Measurements from ENCODE around the gene MYLIP. TPM values are rescaled to one million over a fixed set of nuclear protein-coding genes. Genes with fewer than 3 reads are reported as not detected.
"Not testable (repeated sequence)": the region's sequence is repeated elsewhere in the genome, so short reads cannot be mapped to it uniquely, and the experiment has no call there.

MYLIP gene
- total RNA-seq, 2 donors from 2014 or later: 191 to 229 TPM

DNA sequence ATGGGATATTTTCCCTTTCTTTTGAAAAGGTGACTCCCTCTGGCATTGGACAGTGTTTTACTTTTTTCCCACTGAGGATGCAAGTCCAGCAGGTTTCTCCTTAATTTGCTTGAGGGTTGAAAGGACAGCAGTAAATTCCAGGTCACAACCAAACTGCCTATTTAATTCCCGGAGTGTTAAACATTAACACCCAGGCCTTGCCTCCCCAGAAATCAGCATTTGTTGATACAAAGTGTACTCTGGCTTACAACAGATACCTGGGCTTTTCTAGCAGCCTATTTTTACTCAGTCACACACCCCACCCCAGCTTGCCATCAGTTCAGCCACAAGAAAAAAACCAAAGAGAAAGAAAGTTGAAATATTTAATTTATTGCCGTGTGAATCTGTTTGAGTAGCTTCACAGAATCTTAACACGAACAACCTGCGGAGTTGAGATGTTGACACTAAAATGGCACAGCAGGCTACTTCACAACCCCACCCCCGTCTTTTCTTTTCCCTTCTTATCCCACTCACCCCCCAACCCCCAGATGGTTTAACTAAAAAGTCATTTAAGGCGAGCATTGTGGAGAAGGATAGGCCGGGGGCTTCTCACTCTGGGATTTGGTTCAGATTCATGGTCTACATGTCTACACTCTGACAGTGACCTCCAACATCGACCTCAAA, 45.7 kb downstream of the MYLIP start:
- DNase-seq: no peak
- ATAC-seq: no peak
- Mint-ChIP-seq H3K4me1 (peaks cover 4% of the 10 kb centered on the region), H3K27ac (no peak overlapping the region), H3K27me3 (peaks cover 18% of the 10 kb centered on the region), H3K4me3 (no peak overlapping the region), H3K36me3 (ENCODE audit: low read depth) (no peaks in the 10 kb centered on the region)
- no peaks in the 10 kb centered on the region for H3K9me3 ChIP-seq (ENCODE audit: control insufficient read depth, low read length, poor library complexity, severe bottlenecking)

DNA sequence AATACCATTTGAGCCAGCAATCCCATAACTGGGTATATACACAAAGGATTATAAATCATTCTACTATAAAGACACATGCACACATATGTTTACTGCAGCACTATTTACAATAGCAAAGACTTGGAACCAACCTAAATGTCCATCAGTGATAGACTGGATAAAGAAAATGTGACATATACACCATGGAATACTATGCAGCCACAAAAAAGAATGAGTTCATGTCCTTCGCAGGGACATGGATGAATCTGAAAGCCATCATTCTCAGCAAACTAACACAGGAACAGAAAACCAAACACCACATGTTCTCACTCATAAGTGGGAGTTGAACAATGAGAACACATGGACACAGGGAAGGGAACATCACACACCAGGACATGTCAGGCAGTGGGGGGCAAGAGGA, 47.7 kb downstream of the MYLIP start:
- not testable (repeated sequence) for ATAC-seq; H3K9me3 ChIP-seq (ENCODE audit: control insufficient read depth, low read length, poor library complexity, severe bottlenecking); H3K27ac Mint-ChIP-seq; DNase-seq; H3K4me3 Mint-ChIP-seq; H3K4me1 Mint-ChIP-seq; H3K36me3 Mint-ChIP-seq (ENCODE audit: low read depth); H3K27me3 Mint-ChIP-seq

DNA sequence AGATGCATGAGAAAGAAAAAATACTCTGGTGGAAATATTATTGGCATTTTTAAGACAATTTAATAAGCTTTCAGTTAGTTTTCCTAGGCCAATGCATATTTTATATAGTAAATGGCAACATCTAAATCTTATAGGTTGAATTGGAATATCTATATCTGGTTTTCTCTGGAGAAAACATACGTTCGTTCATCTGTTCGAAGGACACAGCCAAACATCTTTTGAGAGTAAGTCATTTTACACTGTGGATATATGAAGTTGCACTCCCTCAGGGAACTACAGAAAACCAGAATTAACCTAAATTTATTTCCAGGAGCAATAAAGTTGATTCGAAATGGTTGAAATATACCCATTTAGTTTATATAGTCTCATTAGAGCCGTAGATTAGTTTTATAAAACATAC, 49.0 kb downstream of the MYLIP start:
- H3K36me3 Mint-ChIP-seq (ENCODE audit: low read depth): no peaks in the 10 kb centered on the region
- peaks cover 4% of the 10 kb centered on the region for H3K27me3 Mint-ChIP-seq
- H3K9me3 ChIP-seq (ENCODE audit: control insufficient read depth, low read length, poor library complexity, severe bottlenecking): no peaks in the 10 kb centered on the region
- peaks cover 3% of the 10 kb centered on the region for H3K4me1 Mint-ChIP-seq
- DNase-seq: no peak
- no peak overlapping the region for H3K27ac Mint-ChIP-seq
- H3K4me3 Mint-ChIP-seq: no peak overlapping the region
- ATAC-seq: no peak

DNA sequence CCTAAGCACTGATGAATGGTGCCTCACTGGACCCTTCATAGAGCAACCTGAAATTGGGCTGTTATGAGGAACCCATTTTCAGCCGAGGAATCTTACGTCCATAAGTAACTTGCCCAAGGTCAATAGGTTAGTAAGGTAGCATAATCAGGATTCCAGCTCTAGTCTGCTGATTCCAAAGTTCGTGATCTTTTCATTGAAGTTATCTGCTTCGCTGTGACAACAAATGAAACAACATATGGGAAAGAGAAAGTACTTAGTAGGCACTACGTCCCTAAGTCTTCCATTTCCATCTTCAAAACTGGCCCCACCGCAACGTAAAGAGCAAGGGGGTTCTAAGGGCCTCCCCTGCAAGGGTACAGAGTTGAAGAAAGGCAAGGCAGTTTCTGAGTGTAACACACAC, 49.5 kb downstream of the MYLIP start:
- Mint-ChIP-seq H3K36me3 (ENCODE audit: low read depth) (no peaks in the 10 kb centered on the region), H3K4me1 (peaks cover 7% of the 10 kb centered on the region)
- ATAC-seq: no peak

DNA sequence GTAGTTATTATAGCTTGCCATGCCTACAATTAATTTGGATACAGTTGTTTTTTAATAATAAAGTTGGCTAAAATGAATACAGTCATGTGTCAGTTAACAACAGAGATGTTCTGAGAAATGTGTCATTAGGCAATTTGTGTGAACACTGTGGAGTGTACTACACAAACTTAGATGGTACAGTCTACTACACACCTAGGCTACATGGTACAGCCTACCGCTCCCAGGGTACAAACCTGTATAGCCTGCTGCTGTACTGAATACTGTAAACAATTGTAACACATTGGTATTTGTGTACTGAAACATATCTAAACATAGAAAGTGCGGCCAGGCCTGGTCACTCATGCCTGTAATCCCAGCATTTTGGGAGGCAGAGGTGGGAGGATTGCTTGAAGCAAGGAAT, 50.2 kb downstream of the MYLIP start:
- no peak overlapping the region for H3K27ac Mint-ChIP-seq

More for the DNA sequence above, 49.5 kb downstream of the MYLIP start:
- H3K9me3 ChIP-seq (ENCODE audit: control insufficient read depth, low read length, poor library complexity, severe bottlenecking): no peaks in the 10 kb centered on the region
- DNase-seq: no peak
- H3K4me3 Mint-ChIP-seq: no peak overlapping the region
- no peaks in the 10 kb centered on the region for H3K27me3 Mint-ChIP-seq
- no peak overlapping the region for H3K27ac Mint-ChIP-seq

DNA sequence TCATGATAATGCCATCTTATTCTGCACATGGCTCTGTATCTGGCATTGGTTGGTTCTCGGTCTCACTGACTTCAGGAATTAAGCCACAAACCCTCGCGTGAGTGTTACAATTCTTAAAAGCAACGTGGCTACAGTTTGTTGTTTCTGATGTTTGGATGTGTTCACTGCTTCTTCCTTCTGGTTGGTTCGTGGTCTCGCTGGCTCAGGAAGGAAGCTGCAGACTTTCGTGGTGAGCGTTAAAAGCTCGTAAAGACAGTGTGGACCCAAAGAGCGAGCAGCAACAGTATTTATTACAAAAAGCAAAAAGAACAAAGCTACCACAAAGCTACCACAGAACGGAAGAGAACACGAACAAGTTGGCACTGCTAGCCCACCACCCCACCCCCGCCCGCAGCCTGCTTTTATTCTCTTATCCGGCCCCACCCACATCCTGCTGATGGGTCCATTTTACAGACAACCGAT, 51.1 kb downstream of the MYLIP start:
- peaks cover 8% of the 10 kb centered on the region for H3K4me1 Mint-ChIP-seq
- H3K27ac Mint-ChIP-seq: peak overlapping the region; percentile 8
- no peaks in the 10 kb centered on the region for H3K27me3 Mint-ChIP-seq
- peak; percentile 92 for ATAC-seq
- H3K4me3 Mint-ChIP-seq: peak overlapping the region; percentile 13
- H3K9me3 ChIP-seq (ENCODE audit: control insufficient read depth, low read length, poor library complexity, severe bottlenecking): no peaks in the 10 kb centered on the region
- no peaks in the 10 kb centered on the region for H3K36me3 Mint-ChIP-seq (ENCODE audit: low read depth)
- peak in 2 of 3 donors; percentile 21 for DNase-seq

More for the DNA sequence above, 50.2 kb downstream of the MYLIP start:
- Mint-ChIP-seq H3K36me3 (ENCODE audit: low read depth) (no peaks in the 10 kb centered on the region), H3K4me3 (no peak overlapping the region), H3K4me1 (peaks cover 8% of the 10 kb centered on the region), H3K27me3 (no peaks in the 10 kb centered on the region)
- ATAC-seq: no peak
- H3K9me3 ChIP-seq (ENCODE audit: control insufficient read depth, low read length, poor library complexity, severe bottlenecking): no peaks in the 10 kb centered on the region
- no peak for DNase-seq

DNA sequence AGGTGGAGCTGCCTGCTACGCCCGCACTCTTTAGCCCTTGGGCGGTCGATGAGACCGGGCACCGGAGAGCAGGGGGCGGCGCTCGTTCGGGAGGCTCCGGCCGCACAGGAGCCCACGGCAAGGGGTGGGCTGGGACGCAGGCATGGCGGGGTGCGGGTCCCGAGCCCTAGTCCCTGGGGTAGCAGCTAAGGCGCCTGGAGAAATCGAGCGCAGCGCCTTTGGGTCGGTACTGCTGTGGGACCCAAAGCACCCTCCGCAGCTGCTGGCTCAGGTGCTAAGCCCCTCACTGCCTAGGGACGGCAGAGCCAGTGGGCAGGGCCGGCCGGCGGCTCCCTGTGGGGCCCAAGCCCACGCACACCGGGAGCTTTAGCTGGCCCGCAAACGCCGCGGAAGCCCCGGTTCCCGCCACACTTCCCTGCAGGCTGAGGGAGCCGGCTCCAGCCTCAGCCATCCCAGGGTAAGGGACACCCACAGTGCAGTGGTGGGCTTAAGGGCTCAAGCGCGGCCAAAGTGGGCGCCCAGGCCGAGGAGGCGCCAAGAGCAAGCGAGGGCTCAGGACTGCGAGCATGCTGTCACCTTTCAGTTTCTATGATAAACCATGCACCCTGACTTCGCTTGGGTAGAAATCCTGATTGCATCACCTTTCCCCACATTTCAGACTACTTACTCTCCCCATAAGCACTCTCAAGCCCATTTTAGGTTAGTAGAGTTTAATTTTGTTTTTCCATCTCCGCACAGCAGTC, 52.0 kb downstream of the MYLIP start:
- H3K4me1 Mint-ChIP-seq: peaks cover 8% of the 10 kb centered on the region
- no peaks in the 10 kb centered on the region for H3K9me3 ChIP-seq (ENCODE audit: control insufficient read depth, low read length, poor library complexity, severe bottlenecking)
- no peak for DNase-seq
- H3K36me3 Mint-ChIP-seq (ENCODE audit: low read depth): no peaks in the 10 kb centered on the region
- no peak overlapping the region for H3K4me3 Mint-ChIP-seq
- H3K27ac Mint-ChIP-seq: peak overlapping the region; percentile 8
- no peak for ATAC-seq
- no peaks in the 10 kb centered on the region for H3K27me3 Mint-ChIP-seq

DNA sequence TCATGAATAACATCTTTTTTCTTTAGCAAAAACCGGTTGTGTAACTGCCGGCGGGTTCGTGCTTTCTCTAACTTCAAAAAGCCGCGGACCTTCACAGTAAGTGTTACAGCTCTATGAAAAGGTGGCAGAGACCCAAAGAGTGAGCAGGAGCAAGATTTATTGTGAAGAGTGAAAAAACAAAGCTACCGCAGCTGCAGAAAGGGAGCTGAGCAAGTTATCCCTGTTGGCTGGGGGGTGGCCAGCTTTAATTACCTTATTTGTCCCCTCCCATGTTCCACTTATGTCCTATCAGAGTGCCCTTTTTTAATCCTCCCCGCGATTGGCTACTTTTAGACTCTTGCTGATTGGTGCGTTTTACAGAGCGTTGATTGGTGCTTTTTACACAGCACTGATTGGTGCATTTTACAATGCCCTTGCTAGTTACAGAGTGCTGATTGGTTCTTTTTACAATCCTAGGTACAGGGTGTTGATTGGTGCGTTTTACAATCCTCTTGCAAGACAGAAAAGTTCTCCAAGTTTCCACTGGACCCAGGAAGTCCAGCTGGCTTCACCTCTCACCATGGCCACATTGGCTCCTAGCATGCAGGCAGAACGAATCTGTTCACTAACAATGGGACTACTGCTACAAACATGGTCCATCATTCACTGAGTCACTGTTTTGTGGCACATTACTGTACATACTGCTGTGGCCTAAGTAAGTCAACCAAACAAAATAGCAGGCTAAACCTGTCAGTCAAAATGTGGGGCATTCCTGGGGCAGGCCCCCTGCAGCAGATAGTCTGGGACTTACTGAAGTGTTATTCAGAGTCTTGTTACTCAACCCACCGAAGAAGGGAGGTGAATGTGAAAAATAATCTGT, 52.8 kb downstream of the MYLIP start:
- Mint-ChIP-seq H3K36me3 (ENCODE audit: low read depth) (no peaks in the 10 kb centered on the region), H3K4me3 (no peak overlapping the region), H3K27ac (no peak overlapping the region), H3K27me3 (peaks cover 5% of the 10 kb centered on the region), H3K4me1 (peaks cover 8% of the 10 kb centered on the region)
- ATAC-seq: no peak
- no peaks in the 10 kb centered on the region for H3K9me3 ChIP-seq (ENCODE audit: control insufficient read depth, low read length, poor library complexity, severe bottlenecking)
- no peak for DNase-seq

DNA sequence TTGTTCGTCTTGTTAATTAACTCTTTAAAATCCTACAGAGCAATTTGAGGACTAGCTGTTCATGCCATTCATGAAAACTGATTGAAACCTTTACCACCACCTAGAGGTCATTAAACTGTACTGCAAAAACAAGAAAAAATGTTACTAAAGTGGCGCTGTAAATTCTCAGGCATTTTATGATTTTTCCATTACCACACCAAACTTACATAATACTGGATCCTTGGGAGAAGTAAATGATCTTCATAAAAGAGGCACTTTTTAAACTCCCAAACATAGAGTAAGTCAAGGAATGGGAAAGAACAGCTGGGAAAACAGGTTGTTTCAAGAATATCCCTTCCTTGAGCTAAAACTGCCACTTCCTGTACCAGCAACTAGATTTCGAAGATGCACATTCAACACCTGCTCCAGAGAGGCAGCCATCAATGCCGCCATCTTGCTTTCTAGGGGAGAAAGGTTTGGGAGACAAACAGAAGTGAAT, 54.3 kb downstream of the MYLIP start:
- DNase-seq (no peak), ATAC-seq (no peak)
- H3K4me3 Mint-ChIP-seq: peak overlapping the region; percentile 36
- no peaks in the 10 kb centered on the region for H3K9me3 ChIP-seq (ENCODE audit: control insufficient read depth, low read length, poor library complexity, severe bottlenecking)
- H3K36me3 Mint-ChIP-seq (ENCODE audit: low read depth): no peaks in the 10 kb centered on the region
- H3K27me3 Mint-ChIP-seq: peaks cover 18% of the 10 kb centered on the region
- H3K4me1 Mint-ChIP-seq: peaks cover 8% of the 10 kb centered on the region
- H3K27ac Mint-ChIP-seq: peak overlapping the region; percentile 37

DNA sequence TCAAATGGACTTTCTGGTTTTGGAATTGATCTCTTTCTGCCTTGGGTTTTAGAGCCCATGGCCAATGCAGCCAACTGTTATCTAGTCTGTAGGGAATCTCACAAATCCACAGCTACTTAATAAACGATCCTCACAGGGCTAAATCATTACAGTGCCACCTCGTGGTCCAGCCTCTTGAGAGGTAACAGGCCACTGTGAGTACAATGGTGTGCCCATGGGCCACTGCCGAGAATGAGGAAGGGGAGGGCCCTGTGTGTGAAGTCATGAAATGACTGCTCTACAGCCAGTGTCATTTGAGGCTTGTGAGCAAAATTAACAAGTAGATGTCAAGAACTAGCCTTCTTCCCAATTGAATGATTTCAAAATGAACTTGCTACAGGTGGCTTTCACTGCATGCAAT, 55.2 kb downstream of the MYLIP start:
- no peak overlapping the region for H3K27ac Mint-ChIP-seq
- ATAC-seq: no peak
- peaks cover 8% of the 10 kb centered on the region for H3K4me1 Mint-ChIP-seq
- H3K9me3 ChIP-seq (ENCODE audit: control insufficient read depth, low read length, poor library complexity, severe bottlenecking): no peaks in the 10 kb centered on the region
- no peaks in the 10 kb centered on the region for H3K36me3 Mint-ChIP-seq (ENCODE audit: low read depth)
- DNase-seq: no peak
- H3K4me3 Mint-ChIP-seq: no peak overlapping the region
- H3K27me3 Mint-ChIP-seq: peaks cover 18% of the 10 kb centered on the region

DNA sequence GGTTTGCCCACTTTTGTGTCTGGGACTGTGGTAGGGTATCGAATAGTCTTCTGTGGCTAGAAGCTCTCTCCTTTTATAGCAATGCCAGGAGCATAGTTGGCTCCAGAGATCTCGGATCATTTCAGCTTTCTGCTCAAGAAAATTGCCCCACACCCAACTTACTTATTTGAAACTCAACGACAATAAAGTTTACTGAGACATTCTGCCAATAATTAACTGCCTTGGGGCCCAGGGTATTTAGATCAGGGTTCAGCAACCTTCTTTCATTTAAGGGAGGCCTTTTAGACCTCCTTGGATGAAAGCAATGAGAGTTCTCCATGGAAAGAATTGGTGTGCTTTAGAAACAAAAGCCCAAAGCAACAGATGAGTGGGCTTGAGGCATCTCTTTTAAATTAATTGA, 55.7 kb downstream of the MYLIP start:
- H3K27ac Mint-ChIP-seq: no peak overlapping the region

DNA sequence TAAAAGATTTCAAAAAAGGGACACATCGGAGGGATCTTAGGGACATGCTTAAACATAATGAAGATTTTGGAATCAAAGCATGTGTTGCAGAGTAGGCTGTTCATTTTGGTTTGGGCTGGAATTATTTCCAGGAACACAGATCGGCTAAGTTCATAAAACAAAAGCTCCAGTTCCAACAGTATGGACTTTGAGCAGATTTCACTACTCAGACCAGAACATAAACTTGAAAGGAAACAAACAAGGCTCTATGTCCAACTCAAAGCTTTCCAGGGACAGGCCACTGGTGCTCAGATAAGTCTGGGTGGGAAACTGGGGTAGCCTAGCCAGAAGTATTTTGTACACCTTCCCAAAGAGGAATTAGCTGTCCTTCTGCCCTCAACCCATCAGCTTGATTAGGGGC, 58.3 kb downstream of the MYLIP start:
- no peak for DNase-seq
- Mint-ChIP-seq H3K4me3 (no peak overlapping the region), H3K27me3 (peaks cover 32% of the 10 kb centered on the region), H3K36me3 (ENCODE audit: low read depth) (no peaks in the 10 kb centered on the region), H3K27ac (no peak overlapping the region), H3K4me1 (peaks cover 5% of the 10 kb centered on the region)
- no peaks in the 10 kb centered on the region for H3K9me3 ChIP-seq (ENCODE audit: control insufficient read depth, low read length, poor library complexity, severe bottlenecking)
- no peak for ATAC-seq

More for the DNA sequence above, 55.7 kb downstream of the MYLIP start:
- DNase-seq (no peak), ATAC-seq (no peak)
- Mint-ChIP-seq H3K27me3 (peaks cover 19% of the 10 kb centered on the region), H3K4me1 (peaks cover 8% of the 10 kb centered on the region), H3K36me3 (ENCODE audit: low read depth) (no peaks in the 10 kb centered on the region), H3K4me3 (no peak overlapping the region)
- no peaks in the 10 kb centered on the region for H3K9me3 ChIP-seq (ENCODE audit: control insufficient read depth, low read length, poor library complexity, severe bottlenecking)

DNA sequence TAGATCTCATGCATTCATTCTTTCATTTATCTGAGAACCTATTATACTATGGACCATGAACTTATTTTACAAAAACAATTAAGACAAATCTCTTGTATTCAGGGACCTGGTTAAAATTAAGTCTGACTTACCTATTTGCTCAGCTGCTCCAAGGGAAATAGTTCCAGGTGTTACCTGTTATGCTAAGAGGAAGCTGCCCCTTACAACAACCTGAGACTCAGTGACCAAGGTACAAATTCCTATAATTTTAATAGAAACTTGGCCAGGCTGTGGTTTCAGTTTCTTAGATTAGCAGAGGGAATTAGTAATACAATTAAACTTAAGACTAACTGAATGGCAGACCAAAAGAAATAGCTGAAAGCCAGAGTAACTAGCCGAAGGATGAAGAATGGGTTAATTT, 61.3 kb downstream of the MYLIP start:
- no peaks in the 10 kb centered on the region for H3K4me1 Mint-ChIP-seq
- no peak overlapping the region for H3K4me3 Mint-ChIP-seq
- ATAC-seq (no peak), DNase-seq (no peak)
- no peaks in the 10 kb centered on the region for H3K9me3 ChIP-seq (ENCODE audit: control insufficient read depth, low read length, poor library complexity, severe bottlenecking)
- no peaks in the 10 kb centered on the region for H3K36me3 Mint-ChIP-seq (ENCODE audit: low read depth)
- H3K27ac Mint-ChIP-seq: no peak overlapping the region
- peaks cover 47% of the 10 kb centered on the region for H3K27me3 Mint-ChIP-seq

Measured in T-helper 17 cell (primary cell).